Germinal center (tissue), 1 donor: ENCODE measurements around the gene FUT8.
"Not testable (repeated sequence)": the region's sequence is repeated elsewhere in the genome, so short reads cannot be mapped to it uniquely, and the experiment has no call there.

Experiments
- DNase-seq: peaks from one replicate; pipeline ENCODE4 v3.0.0; 2012; ENCODE audit warnings: mixed read lengths, low spot score

FUT8 gene

GRCh38 chr14:65622703-65623102 lies 210.2 kb downstream of the FUT8 start:
- no peak for DNase-seq

GRCh38 chr14:65623759-65624158 lies 211.2 kb downstream of the FUT8 start:
- no peak for DNase-seq

GRCh38 chr14:65627315-65627714 lies 214.8 kb downstream of the FUT8 start:
- no peak for DNase-seq

- DNase-seq, result no peak
Observed at GRCh38 chr14:65628664-65629063, 216.1 kb downstream of the FUT8 start.

- peak; percentile 55 for DNase-seq
Observed at GRCh38 chr14:65631040-65631439, 218.5 kb downstream of the FUT8 start.

- DNase-seq, result no peak
Observed at GRCh38 chr14:65632487-65632886, 220.0 kb downstream of the FUT8 start.

GRCh38 chr14:65633666-65634065 lies 221.1 kb downstream of the FUT8 start:
- not testable (repeated sequence) for DNase-seq

- no peak for DNase-seq
Observed at GRCh38 chr14:65637780-65638179, 225.2 kb downstream of the FUT8 start.

GRCh38 chr14:65639216-65639615 lies 226.7 kb downstream of the FUT8 start:
- no peak for DNase-seq

GRCh38 chr14:65650826-65651225 lies 238.3 kb downstream of the FUT8 start:
- DNase-seq, result no peak

- DNase-seq, result no peak
Observed at GRCh38 chr14:65656554-65656953, 244.0 kb downstream of the FUT8 start.

- no peak for DNase-seq
Observed at GRCh38 chr14:65658202-65658601, 245.7 kb downstream of the FUT8 start.

GRCh38 chr14:65661865-65662264 lies 249.3 kb downstream of the FUT8 start:
- no peak for DNase-seq

- no peak for DNase-seq
Observed at GRCh38 chr14:65664436-65664835, 251.9 kb downstream of the FUT8 start.

- DNase-seq, result no peak
Observed at GRCh38 chr14:65676361-65677014, 264.0 kb downstream of the FUT8 start.

- no peak for DNase-seq
Observed at GRCh38 chr14:65685572-65685971, 273.0 kb downstream of the FUT8 start.

- DNase-seq, result no peak
Observed at GRCh38 chr14:65686761-65687160, 274.2 kb downstream of the FUT8 start.

GRCh38 chr14:65689070-65689469 lies 276.5 kb downstream of the FUT8 start:
- DNase-seq, result no peak

GRCh38 chr14:65692566-65692965 lies 280.0 kb downstream of the FUT8 start:
- not testable (repeated sequence) for DNase-seq

- no peak for DNase-seq
Observed at GRCh38 chr14:65696801-65697200, 284.3 kb downstream of the FUT8 start.

- no peak for DNase-seq
Observed at GRCh38 chr14:65703521-65703920, 291.0 kb downstream of the FUT8 start.

GRCh38 chr14:65703996-65704395 lies 291.5 kb downstream of the FUT8 start:
- no peak for DNase-seq

GRCh38 chr14:65704437-65704836 lies 291.9 kb downstream of the FUT8 start:
- no peak for DNase-seq

GRCh38 chr14:65704850-65705249 lies 292.3 kb downstream of the FUT8 start:
- no peak for DNase-seq
